Measurements from ENCODE around the gene BNC1. TPM values are rescaled to one million over a fixed set of nuclear protein-coding genes. Genes with fewer than 3 reads are reported as not detected.

Gene BNC1
- total and polyA plus RNA-seq, 2 of the 4 experiments (the other 2 are of a cell fraction): 0.38 to 0.54 TPM

- no peak overlapping the region for H3K4me3 ChIP-seq (ENCODE audit: insufficient read depth, low read depth, low read length)
- no peak overlapping the region for H3K56ac ChIP-seq (ENCODE audit: extremely low read depth, insufficient read depth, low read length)
- no peak overlapping the region for H3K18ac ChIP-seq (ENCODE audit: low read depth, low read length)
- H2BK20ac ChIP-seq (ENCODE audit: low read depth, low read length): no peak overlapping the region
- H3K14ac ChIP-seq (replicated peaks; ENCODE audit: low read depth, low read length): no peak overlapping the region
- POLR2A ChIA-PET (ENCODE audit: unreplicated experiment): no interaction called here
- no peaks in the 10 kb centered on the region for H3K9me3 ChIP-seq (ENCODE audit: control insufficient read depth, insufficient read depth, low read length)
- BruUV-seq (replicated peaks): no TSS peak
- no peak overlapping the region for H4K8ac ChIP-seq (ENCODE audit: low read depth in 2 of 2, low read length in 2 of 2)
- WGBS, 2 experiments (ENCODE audit: extremely low coverage in 2 of 2, insufficient read length in 1 of 2): 20% methylated on average over 1 of the region's 3 CpGs; no CpG with 5 or more reads in 1 of the 2 experiments
- H2BK15ac ChIP-seq (ENCODE audit: low read depth, low read length): 0 out of 3 replicates have a peak overlapping the region, but pooled peaks have one; percentile 26
- H4K91ac ChIP-seq (ENCODE audit: insufficient read depth, low read depth, low read length): no peak overlapping the region
- H4K20me1 ChIP-seq (ENCODE audit: insufficient read depth, low read length): no peaks in the 10 kb centered on the region
- no peaks in the 10 kb centered on the region for H3K36me3 ChIP-seq (ENCODE audit: control insufficient read depth, insufficient read depth, low read length)
- H3K79me1 ChIP-seq (ENCODE audit: low read depth in 1 of 2, low read length in 2 of 2): no peaks in the 10 kb centered on the region
- no peak overlapping the region for H3K27ac ChIP-seq (ENCODE audit: insufficient read depth, low read length)
- peaks cover 10% of the 10 kb centered on the region; the same call in 1 of the 2 replicates for H3K4me1 ChIP-seq (ENCODE audit: control insufficient read depth, insufficient read depth, low read length)
- 0 out of 2 replicates have a peak, but pooled peaks cover 4% of the 10 kb centered on the region for H3K9me1 ChIP-seq (ENCODE audit: insufficient read depth, low read length)
- no peak for TF ChIP-seq SMC3 (IDR thresholded peaks at IDR 0.05; ENCODE audit: low read depth, low read length)
- TF ChIP-seq MXI1 (IDR thresholded peaks at IDR 0.05; ENCODE audit: borderline replicate concordance, low read depth, low read length): no peak
- no peak for TF ChIP-seq MAZ (IDR thresholded peaks at IDR 0.05; ENCODE audit: borderline replicate concordance, low read depth, low read length)
- TF ChIP-seq ELK1 (IDR thresholded peaks at IDR 0.05; ENCODE audit: borderline replicate concordance, low read depth, low read length): no peak
- no peak for TF ChIP-seq CEBPB (IDR thresholded peaks at IDR 0.05; ENCODE audit: low read depth, low read length)
- TF ChIP-seq RFX5 (IDR thresholded peaks at IDR 0.05; ENCODE audit: low read depth, low read length): no peak
- TF ChIP-seq, protein P1, sequence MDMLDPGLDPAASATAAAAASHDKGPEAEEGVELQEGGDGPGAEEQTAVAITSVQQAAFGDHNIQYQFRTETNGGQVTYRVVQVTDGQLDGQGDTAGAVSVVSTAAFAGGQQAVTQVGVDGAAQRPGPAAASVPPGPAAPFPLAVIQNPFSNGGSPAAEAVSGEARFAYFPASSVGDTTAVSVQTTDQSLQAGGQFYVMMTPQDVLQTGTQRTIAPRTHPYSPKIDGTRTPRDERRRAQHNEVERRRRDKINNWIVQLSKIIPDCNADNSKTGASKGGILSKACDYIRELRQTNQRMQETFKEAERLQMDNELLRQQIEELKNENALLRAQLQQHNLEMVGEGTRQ (IDR thresholded peaks at IDR 0.05; ENCODE audit: low read depth, low read length): no peak
- no peak for TF ChIP-seq NFE2L2 (IDR thresholded peaks at IDR 0.05; ENCODE audit: low read depth, low read length)
- TF ChIP-seq MAFK (IDR thresholded peaks at IDR 0.05; ENCODE audit: low read depth, low read length): no peak
- no peak for TF ChIP-seq FOS (IDR thresholded peaks at IDR 0.05; ENCODE audit: low read depth, low read length)
- TF ChIP-seq, protein P2, sequence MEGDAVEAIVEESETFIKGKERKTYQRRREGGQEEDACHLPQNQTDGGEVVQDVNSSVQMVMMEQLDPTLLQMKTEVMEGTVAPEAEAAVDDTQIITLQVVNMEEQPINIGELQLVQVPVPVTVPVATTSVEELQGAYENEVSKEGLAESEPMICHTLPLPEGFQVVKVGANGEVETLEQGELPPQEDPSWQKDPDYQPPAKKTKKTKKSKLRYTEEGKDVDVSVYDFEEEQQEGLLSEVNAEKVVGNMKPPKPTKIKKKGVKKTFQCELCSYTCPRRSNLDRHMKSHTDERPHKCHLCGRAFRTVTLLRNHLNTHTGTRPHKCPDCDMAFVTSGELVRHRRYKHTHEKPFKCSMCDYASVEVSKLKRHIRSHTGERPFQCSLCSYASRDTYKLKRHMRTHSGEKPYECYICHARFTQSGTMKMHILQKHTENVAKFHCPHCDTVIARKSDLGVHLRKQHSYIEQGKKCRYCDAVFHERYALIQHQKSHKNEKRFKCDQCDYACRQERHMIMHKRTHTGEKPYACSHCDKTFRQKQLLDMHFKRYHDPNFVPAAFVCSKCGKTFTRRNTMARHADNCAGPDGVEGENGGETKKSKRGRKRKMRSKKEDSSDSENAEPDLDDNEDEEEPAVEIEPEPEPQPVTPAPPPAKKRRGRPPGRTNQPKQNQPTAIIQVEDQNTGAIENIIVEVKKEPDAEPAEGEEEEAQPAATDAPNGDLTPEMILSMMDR (conservative IDR thresholded peaks at IDR 0.05; ENCODE audit: low read depth, low read length): no peak
- TF ChIP-seq BHLHE40 (IDR thresholded peaks at IDR 0.05; ENCODE audit: low read depth, low read length): no peak
- TF ChIP-seq RCOR1 (IDR thresholded peaks at IDR 0.05; ENCODE audit: insufficient replicate concordance, low read length): no peak
- TF ChIP-seq POLR2A (IDR thresholded peaks at IDR 0.05; ENCODE audit: low read depth, low read length): no peak
- TF ChIP-seq CHD1 (IDR thresholded peaks at IDR 0.05; ENCODE audit: low read depth, low read length): no peak
- no peak overlapping the region for H2AK9ac ChIP-seq (replicated peaks; ENCODE audit: low read depth, low read length, poor library complexity)
- H4K5ac ChIP-seq (ENCODE audit: low read depth, low read length): no peak overlapping the region
- no peak overlapping the region for H3K23ac ChIP-seq (ENCODE audit: low read depth, low read length)
- dilution Hi-C loops (cut with HindIII; ENCODE audit: low sequenced_read_pairs, unreplicated experiment) (no loop called here), in situ Hi-C loops (cut with MboI; ENCODE audit: low sequenced_read_pairs) (no loop called here), intact Hi-C loops (cut with micrococcal nuclease) (no loop called here)
- H2BK120ac ChIP-seq (ENCODE audit: low read depth, low read length): no peak overlapping the region
- CTCF ChIA-PET: interaction anchor here (1.5 kb wide), 1 partner anchor 12 kb away, joined by 4 read pairs; no protein-coding TSS in a partner anchor
- no peak overlapping the region for H2AFZ ChIP-seq (replicated peaks; ENCODE audit: low read length, poor library complexity)
- no peak overlapping the region for H2BK5ac ChIP-seq (ENCODE audit: low read depth, low read length, poor library complexity, severe bottlenecking)
- H2AK5ac ChIP-seq (ENCODE audit: low read depth, low read length): no peak overlapping the region
- H3K4me2 ChIP-seq (ENCODE audit: low read depth, low read length): no peak overlapping the region
- DNase-seq: peak; percentile 50
- H3K27me3 ChIP-seq (ENCODE audit: control insufficient read depth, insufficient read depth, low read length): no peaks in the 10 kb centered on the region; the same call in 1 of the 2 replicates
- peak; percentile 67 for ATAC-seq (ENCODE audit: low read depth)
- no peak overlapping the region for H3K9ac ChIP-seq (ENCODE audit: low read depth, low read length)
- no peak overlapping the region for H3K4ac ChIP-seq (ENCODE audit: low read depth, low read length)
These were observed 22.1 kb upstream of the BNC1 start for GRCh38 chr15:83306561-83306960.

All from IMR-90 (cell line).